Measurements from ENCODE around the gene MUC6. TPM values are rescaled to one million over a fixed set of nuclear protein-coding genes. Genes with fewer than 3 reads are reported as not detected.

The MUC6 gene
- total RNA-seq, 1 donor from 2014 or later = not detected

DNA sequence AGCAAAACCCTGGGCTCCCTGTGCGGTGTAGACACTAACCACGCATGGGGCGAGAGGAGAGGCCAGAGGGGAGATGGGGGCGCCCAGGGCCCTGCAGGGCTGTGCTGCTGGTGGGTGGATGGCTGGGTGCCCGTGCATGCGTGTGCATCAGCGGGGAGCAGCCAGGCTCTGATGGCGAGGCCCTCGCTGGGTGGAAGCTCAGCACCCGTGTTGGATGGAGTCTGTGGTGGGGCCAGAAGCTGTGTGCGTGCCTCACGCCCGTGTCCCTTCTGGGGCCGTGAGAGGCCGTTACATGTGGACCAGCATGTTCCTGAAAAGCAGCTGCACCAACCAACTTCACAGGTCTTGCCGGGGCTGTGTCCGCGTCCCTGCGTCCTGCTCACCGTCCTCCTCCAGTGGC lies 33.4 kb downstream of the MUC6 start:
- Mint-ChIP-seq H3K27me3 (ENCODE audit: insufficient read depth) (no peaks in the 10 kb centered on the region), H3K36me3 (ENCODE audit: low read depth) (peaks cover 8% of the 10 kb centered on the region), H3K4me1 (ENCODE audit: low read depth) (no peaks in the 10 kb centered on the region), H3K4me3 (no peak overlapping the region), H3K27ac (no peak overlapping the region), H3K9me3 (no peaks in the 10 kb centered on the region)
- no peak for DNase-seq (ENCODE audit: low spot score)
- intact Hi-C loops (cut with micrococcal nuclease) = no loop called here

DNA sequence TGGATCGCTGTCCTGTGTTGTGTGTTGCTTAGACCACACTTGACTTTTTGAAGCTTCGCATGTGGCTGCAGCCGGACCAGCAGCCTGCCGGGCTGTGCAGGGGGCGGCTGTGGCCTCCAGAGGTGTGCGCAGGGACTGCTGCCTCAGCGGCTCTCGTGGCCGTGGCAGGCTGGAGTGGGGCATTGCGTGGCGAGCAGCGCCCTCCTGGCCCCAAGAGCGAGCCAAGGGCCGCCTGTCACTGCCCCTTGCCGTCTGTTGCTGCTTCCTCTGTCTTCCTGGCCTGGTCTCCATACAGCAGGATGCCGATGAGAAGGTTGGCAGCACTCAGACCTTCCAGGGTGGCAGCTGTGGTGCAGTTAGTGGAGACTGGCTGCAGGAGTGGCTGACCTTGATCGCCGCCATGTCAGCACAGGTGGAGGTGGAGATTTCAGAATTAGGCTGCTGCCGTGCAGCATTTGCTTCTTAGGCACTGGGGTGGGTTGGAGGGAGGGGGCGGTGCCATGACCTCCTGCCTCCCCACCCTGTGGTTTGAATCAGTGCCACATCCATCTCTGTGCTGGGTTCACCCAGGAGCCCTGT lies 34.0 kb downstream of the MUC6 start:
- Mint-ChIP-seq H3K4me1 (ENCODE audit: low read depth) (no peaks in the 10 kb centered on the region), H3K27ac (no peak overlapping the region), H3K36me3 (ENCODE audit: low read depth) (peaks cover 8% of the 10 kb centered on the region), H3K9me3 (no peaks in the 10 kb centered on the region), H3K4me3 (no peak overlapping the region), H3K27me3 (ENCODE audit: insufficient read depth) (no peaks in the 10 kb centered on the region)
- DNase-seq (ENCODE audit: low spot score) = no peak
- intact Hi-C loops (cut with micrococcal nuclease) = no loop called here

DNA sequence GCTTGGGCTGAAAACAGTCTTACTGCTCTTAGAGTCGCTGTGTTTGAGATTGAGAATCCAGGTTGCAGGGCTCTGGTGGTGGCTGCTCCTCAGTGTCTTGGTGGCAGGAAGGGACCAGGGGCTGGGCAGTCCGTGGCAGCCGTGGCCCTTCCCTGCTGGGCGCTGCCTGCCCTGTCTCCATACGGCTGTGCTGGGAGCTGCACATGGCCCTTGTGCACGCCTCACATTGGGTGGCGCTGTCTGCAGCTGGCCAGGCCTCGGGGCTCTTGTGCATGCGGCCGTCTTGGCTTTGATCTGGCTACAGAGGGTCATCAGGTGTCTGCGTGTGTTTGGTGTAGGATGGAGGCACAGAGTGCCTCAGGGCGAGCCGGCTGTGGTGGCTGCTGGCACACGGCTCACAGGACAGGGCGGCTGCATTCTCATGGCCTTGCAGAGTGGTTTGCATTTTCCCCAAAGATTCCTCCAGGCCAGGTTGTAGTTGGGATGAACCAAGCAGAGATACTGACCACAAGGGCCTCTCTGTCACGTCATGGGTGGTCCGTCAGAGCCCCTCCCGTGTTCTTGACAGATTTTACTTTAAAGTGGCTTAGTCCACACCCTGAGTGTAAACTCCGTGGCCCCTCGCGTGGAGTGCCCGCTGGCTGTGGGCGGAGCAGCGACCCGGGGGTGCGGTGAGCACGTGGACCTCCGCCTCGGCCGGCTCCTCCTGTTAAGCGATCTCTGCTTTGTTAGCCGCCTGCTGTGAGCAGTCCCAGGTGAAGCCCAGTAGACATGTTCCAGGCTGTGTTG lies 34.7 kb downstream of the MUC6 start:
- Mint-ChIP-seq H3K27ac (no peak overlapping the region), H3K27me3 (ENCODE audit: insufficient read depth) (no peaks in the 10 kb centered on the region), H3K4me1 (ENCODE audit: low read depth) (no peaks in the 10 kb centered on the region), H3K36me3 (ENCODE audit: low read depth) (peaks cover 8% of the 10 kb centered on the region), H3K4me3 (no peak overlapping the region), H3K9me3 (no peaks in the 10 kb centered on the region)
- no peak for DNase-seq (ENCODE audit: low spot score)
- intact Hi-C loops (cut with micrococcal nuclease) = no loop called here

DNA sequence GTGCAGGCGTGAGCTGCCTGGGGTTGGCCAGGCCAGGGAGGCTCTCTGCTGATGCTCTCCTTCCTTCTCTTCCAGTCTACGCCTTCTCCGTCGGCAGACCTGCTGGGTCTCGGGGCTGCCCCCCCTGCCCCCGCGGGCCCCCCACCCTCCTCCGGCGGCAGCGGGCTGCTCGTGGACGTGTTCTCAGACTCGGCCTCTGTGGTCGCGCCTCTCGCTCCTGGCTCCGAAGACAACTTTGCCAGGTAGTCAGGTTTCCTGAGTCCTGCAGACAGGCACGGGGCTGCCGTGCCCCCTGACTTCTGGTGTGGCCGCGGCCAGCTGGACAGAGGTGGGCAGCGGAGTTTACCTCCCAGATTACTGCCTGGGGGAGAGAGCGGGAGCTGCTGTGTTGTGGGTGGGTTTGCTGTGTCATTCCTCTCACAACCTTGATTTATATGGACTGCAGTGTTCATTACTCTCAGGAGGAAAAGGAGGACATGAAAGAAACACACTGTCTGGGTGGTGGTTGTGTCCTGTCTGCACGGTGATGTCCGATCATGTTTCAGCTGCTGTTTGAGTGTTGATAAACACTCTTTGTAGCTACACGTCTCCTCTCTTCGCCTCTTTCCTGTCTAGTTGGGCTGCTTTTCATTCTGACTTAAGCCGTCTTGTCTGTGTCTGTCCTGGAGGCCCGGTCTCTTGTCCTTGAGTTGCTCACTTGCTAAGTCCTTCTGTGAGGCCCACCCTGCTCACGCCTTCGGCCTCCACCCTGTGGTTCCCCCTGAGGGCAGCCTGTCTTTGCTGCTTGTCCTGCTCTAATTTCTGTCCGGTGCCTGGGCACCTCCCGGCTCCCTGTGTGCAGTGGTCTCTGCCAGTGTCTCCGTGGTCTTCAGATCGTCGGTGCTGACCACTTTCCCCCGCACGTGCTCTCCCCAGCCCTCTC lies 35.9 kb downstream of the MUC6 start:
- Mint-ChIP-seq H3K27ac (no peak overlapping the region), H3K4me1 (ENCODE audit: low read depth) (peaks cover 10% of the 10 kb centered on the region), H3K4me3 (no peak overlapping the region), H3K27me3 (ENCODE audit: insufficient read depth) (no peaks in the 10 kb centered on the region), H3K9me3 (no peaks in the 10 kb centered on the region), H3K36me3 (ENCODE audit: low read depth) (peaks cover 13% of the 10 kb centered on the region)
- no peak for DNase-seq (ENCODE audit: low spot score)
- intact Hi-C loops (cut with micrococcal nuclease) = no loop called here

DNA sequence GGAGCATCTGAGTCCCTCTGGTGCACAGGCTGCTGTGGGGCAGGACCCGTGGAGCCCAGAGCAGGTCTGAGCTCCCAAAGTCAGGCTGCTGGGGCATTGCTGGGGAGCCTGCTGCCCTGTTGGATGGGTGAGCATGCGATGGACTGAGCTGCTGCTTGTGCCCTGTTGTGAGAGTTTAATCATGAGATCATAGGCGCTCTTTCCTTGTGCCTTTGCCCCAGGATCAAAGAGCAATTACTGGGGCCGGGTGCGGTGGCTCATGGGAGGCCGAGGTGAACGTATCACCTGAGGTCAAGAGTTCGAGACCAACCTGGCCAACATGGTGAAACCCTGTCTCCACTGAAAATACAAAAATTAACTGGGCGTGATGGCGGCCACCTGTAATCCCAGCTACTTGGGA lies 37.5 kb downstream of the MUC6 start:
- DNase-seq (ENCODE audit: low spot score) = no peak
- Mint-ChIP-seq H3K4me3 (no peak overlapping the region), H3K9me3 (no peaks in the 10 kb centered on the region), H3K27ac (no peak overlapping the region), H3K27me3 (ENCODE audit: insufficient read depth) (no peaks in the 10 kb centered on the region), H3K4me1 (ENCODE audit: low read depth) (peaks cover 15% of the 10 kb centered on the region), H3K36me3 (ENCODE audit: low read depth) (peaks cover 16% of the 10 kb centered on the region)
- intact Hi-C loops (cut with micrococcal nuclease) = no loop called here

DNA sequence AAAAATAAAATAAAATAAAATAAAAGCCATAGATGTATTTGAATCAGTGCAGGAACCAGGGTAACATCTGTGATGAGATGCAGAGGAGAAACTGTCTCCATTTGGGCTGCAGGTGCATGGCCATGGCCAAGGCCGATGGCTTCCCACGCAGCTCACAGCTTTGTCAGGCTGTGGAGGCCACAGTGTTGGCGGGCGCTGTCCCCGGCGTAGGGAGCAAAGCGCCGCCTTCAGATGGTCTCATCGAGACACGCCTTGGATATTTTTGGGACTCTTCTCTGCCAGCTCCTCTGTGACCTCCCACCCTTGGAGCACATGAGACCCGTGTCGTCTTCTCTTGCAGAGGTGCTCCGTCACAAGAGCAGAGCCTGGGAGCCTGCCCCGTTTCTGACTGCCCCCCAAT lies 38.6 kb downstream of the MUC6 start:
- Mint-ChIP-seq H3K4me3 (no peak overlapping the region), H3K27ac (no peak overlapping the region), H3K9me3 (no peaks in the 10 kb centered on the region), H3K27me3 (ENCODE audit: insufficient read depth) (no peaks in the 10 kb centered on the region), H3K4me1 (ENCODE audit: low read depth) (peaks cover 15% of the 10 kb centered on the region), H3K36me3 (ENCODE audit: low read depth) (peaks cover 15% of the 10 kb centered on the region)
- DNase-seq (ENCODE audit: low spot score) = no peak
- intact Hi-C loops (cut with micrococcal nuclease) = no loop called here

DNA sequence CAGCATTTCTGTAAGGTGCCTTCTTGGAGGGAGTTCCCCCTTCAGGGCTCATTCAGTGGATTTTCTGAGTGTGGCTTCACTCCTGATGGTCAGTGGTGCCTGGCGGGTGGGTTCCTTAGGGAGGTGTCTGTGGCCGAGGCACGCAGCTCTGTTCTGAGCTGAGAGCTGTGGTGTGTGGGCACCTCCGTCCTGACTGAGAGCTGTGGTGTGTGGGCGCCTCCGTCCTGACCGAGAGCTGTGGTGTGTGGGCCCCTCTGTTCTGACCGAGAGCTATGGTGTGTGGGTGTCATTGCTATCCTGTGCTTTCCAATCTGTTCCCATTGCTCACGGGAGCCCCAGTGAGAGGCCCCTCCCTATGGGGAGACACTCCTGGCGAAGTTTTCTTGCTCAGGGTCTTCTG lies 39.8 kb downstream of the MUC6 start:
- intact Hi-C loops (cut with micrococcal nuclease) = no loop called here
- H3K27me3 Mint-ChIP-seq (ENCODE audit: insufficient read depth) = no peaks in the 10 kb centered on the region
- H3K9me3 Mint-ChIP-seq = no peaks in the 10 kb centered on the region
- H3K4me1 Mint-ChIP-seq (ENCODE audit: low read depth) = peaks cover 15% of the 10 kb centered on the region
- peak overlapping the region; percentile 40 for H3K27ac Mint-ChIP-seq
- peaks cover 14% of the 10 kb centered on the region for H3K36me3 Mint-ChIP-seq (ENCODE audit: low read depth)
- no peak overlapping the region for H3K4me3 Mint-ChIP-seq
- no peak for DNase-seq (ENCODE audit: low spot score)

DNA sequence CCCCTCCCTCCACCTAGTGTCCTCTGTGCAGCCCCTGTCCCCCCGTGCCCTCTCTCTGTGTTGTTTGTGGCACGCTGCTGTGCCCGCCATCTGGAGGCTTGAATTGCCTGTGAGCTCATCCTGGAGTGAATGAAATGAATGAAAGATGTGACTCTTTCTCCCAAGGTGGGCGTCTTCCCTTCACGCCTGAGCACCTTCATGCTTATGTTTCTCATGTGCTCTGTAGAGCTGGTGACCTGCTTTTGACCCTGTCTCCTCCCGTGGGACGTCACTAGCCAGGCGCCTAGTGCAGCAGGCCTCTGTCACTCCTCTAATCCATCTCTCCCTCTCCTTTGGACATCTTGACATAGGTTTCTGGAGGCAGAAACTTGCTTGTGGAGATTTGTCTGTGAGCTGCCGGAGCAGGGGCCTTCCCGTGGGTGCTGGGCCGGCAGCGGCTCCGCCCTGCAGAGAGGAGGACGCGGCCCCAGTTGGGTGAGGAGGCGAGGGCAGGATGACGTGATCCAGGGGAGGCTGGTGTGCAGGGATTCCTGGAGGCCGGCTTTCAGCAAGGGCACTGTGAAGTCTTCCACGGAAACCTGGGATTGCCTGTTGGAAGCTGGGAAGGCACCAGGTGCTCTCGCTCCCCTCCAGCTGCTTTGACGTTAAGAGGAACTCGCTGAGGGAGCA lies 40.6 kb downstream of the MUC6 start:
- no peaks in the 10 kb centered on the region for H3K27me3 Mint-ChIP-seq (ENCODE audit: insufficient read depth)
- DNase-seq (ENCODE audit: low spot score) = no peak
- peaks cover 12% of the 10 kb centered on the region for H3K36me3 Mint-ChIP-seq (ENCODE audit: low read depth)
- peak overlapping the region; percentile 91 for H3K27ac Mint-ChIP-seq
- intact Hi-C loops (cut with micrococcal nuclease) = no loop called here
- no peaks in the 10 kb centered on the region for H3K9me3 Mint-ChIP-seq
- H3K4me1 Mint-ChIP-seq (ENCODE audit: low read depth) = peaks cover 15% of the 10 kb centered on the region
- no peak overlapping the region for H3K4me3 Mint-ChIP-seq

DNA sequence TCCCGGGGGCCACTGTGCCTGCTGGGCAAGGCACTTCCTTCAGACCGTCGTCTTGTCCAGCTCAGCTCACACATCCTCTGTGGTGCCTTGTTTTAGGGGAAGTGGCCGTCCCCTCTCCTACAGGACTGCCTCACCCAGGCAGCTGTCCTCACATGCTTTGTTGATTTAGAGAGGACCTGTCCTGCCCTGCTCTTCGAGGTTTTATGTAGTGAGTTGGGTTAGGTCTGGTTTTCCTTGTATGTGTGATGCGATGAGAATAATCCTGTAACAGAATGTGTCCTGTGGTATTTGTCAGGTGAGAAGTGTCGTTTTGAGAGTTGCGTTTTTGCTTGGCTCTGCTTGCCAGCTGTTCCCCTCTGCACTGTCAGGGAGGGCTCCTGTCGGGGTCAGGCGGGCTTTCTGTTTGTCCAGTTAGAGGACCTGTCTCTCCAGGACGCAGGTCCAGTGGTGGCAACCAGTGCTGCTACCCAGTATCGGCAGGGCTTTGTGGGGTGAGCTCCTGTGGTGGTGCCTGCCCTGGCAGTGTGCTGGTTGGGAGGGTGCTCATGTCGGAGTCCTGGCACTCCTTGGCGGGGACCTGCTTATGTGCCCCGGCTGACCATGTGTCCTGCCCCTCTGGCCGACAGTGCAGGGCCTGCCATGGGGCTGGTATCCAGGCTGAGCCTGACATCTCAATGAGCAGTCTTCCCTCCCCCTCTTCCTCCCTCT lies 41.3 kb downstream of the MUC6 start:
- intact Hi-C loops (cut with micrococcal nuclease) = no loop called here
- peaks cover 9% of the 10 kb centered on the region for H3K36me3 Mint-ChIP-seq (ENCODE audit: low read depth)
- no peak overlapping the region for H3K27ac Mint-ChIP-seq
- H3K4me1 Mint-ChIP-seq (ENCODE audit: low read depth) = peaks cover 15% of the 10 kb centered on the region
- no peak overlapping the region for H3K4me3 Mint-ChIP-seq
- no peaks in the 10 kb centered on the region for H3K9me3 Mint-ChIP-seq
- no peak for DNase-seq (ENCODE audit: low spot score)
- H3K27me3 Mint-ChIP-seq (ENCODE audit: insufficient read depth) = no peaks in the 10 kb centered on the region

DNA sequence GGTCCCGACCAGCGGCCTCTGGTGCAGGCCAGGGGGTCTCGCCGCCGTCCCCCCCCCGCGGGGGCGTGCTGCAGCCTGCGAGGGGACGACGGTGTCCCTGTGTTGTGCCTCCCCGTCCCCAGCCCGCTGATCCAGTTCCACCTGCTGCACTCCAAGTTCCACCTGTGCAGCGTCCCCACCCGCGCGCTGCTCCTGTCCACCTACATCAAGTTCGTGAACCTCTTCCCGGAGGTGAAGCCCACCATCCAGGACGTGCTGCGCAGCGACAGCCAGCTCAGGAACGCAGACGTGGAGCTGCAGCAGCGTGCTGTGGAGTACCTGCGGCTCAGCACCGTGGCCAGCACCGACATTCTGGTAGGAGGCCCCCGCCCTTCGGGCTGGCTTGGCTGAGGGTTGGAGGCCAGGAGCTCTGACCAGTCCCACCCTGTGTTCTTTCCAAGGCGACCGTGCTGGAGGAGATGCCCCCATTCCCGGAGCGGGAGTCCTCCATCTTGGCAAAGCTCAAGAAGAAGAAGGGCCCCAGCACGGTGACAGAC lies 42.8 kb downstream of the MUC6 start:
- Mint-ChIP-seq H3K4me3 (no peak overlapping the region), H3K9me3 (no peaks in the 10 kb centered on the region), H3K36me3 (ENCODE audit: low read depth) (peaks cover 9% of the 10 kb centered on the region), H3K27me3 (ENCODE audit: insufficient read depth) (no peaks in the 10 kb centered on the region), H3K27ac (no peak overlapping the region), H3K4me1 (ENCODE audit: low read depth) (peaks cover 15% of the 10 kb centered on the region)
- intact Hi-C loops (cut with micrococcal nuclease) = no loop called here
- DNase-seq (ENCODE audit: low spot score) = no peak

DNA sequence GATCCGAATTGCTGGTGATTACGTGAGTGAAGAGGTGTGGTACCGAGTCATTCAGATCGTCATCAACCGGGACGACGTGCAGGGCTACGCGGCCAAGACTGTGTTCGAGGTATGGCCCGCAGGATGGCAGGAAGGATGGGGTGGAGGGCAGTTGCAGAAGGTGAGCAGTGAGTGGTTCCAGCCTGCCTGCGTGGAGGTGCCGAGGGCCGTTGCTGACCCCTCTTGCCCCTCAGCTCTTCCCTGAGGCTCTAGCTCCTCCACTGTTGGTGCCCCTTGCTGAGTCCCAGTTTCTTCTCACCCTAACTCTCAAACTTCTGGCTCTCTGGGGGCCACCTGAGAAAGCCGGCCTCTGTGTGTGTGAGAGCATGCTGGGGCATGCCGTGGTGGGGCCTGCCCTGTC lies 43.9 kb downstream of the MUC6 start:
- no peaks in the 10 kb centered on the region for H3K27me3 Mint-ChIP-seq (ENCODE audit: insufficient read depth)
- intact Hi-C loops (cut with micrococcal nuclease) = no loop called here
- H3K4me3 Mint-ChIP-seq = no peak overlapping the region
- no peak overlapping the region for H3K27ac Mint-ChIP-seq
- peaks cover 15% of the 10 kb centered on the region for H3K4me1 Mint-ChIP-seq (ENCODE audit: low read depth)
- no peaks in the 10 kb centered on the region for H3K9me3 Mint-ChIP-seq
- no peak for DNase-seq (ENCODE audit: low spot score)
- peaks cover 9% of the 10 kb centered on the region for H3K36me3 Mint-ChIP-seq (ENCODE audit: low read depth)

DNA sequence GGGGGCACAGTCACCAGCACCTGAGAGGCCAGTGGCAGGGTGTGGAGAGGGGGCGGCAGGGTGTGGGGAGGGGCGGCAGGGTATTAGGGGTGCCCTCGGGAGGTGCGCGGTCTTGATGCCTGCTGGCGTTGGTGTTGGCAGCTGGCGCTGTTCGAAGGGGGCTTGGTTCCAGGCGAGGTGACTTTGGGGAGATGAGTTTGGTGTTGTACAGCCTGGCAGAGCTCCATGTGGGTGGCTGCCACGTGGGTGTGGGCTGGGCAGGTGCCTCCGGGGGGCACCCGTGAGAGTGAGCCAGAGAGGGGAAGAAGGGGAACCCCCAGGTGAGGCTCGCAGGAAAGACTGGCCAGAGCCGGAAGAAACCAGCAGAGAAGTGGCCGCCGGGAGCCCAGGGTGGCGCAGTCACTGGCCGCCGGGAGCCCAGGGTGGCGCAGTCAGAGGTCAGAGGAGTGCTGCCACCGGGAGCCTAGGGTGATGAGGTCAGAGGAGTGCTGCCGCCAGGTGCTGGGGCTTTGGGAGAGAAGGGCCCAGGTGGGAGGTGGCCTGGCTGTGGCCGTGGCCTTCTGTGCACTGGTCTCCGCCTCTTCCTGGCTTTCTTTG lies 44.7 kb downstream of the MUC6 start:
- Mint-ChIP-seq H3K9me3 (no peaks in the 10 kb centered on the region), H3K36me3 (ENCODE audit: low read depth) (peaks cover 9% of the 10 kb centered on the region), H3K27ac (no peak overlapping the region), H3K27me3 (ENCODE audit: insufficient read depth) (no peaks in the 10 kb centered on the region), H3K4me3 (no peak overlapping the region), H3K4me1 (ENCODE audit: low read depth) (peaks cover 15% of the 10 kb centered on the region)
- no peak for DNase-seq (ENCODE audit: low spot score)
- intact Hi-C loops (cut with micrococcal nuclease) = no loop called here
